DMS 273 (cell line): Measurements from ENCODE around the gene SEZ6.

Source experiments
- DNase-seq: peaks from one replicate; lab custom pipeline; 2025; ENCODE audit not compliant: unreplicated experiment; lab: John Stamatoyannopoulos, UW

Gene SEZ6

GRCh38 chr17:28957277-28957991, 48.4 kb downstream of the SEZ6 start:
- DNase-seq, result no peak

DNA sequence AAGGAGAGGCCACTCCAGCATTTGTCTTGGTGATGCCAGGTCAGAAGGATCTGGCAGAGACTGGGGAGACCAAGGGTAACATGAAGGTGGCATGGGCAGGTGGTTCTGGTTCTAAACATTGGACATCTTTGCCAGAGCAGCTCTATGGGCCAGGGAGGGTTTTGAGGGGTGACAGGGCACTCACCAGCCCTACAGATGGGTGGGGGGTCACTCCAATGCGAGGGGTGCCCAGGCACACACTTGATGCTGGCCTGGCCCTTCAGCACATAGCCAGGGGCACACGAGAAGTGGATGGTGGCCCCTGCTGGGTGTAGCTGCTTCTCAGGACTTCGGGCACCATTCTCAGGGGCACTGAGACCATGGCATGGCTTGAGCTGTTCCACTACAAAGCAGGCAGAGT, 49.0 kb downstream of the SEZ6 start:
- DNase-seq, result no peak

- no peak for DNase-seq
These were observed 49.7 kb downstream of the SEZ6 start for GRCh38 chr17:28956112-28956511.

DNA sequence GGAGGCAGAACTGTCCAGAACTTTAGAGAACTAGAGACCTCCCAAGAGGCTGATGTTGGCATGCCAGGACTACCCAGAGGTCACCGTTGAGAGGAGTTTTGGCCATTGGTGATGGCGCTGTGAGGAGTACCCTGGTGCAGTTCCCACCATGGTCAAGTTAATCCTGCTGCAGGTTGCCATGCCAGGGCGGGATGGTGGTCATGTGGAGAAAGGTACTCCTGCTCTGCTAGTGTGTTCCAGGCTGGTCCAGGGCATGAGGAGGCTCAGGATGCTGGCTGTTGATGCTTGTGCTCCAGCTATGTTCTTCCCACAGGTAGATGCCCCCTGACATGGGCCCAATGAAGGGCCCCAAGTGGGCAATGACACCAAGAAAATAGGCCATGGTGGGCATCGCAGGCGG, 50.4 kb downstream of the SEZ6 start:
- DNase-seq, result no peak

DNA sequence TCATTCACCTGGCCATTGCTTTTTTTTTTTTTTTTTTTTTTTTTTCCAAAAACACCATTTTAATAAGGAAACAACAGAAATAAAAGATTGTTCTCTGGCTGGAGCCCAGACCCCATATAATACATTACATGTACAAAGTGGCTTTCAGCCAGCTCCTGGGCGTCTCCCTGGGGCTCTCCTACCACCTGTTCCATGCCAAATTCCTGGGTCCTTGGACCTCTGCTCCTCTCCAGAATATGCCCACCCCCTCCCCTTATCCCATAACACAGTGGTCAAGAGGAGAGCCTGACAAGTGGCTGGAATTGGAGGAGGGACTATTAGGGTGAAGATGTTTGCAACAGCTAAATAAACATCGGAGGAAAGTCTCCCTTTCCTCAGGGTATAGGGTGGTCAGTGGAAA, 50.9 kb downstream of the SEZ6 start:
- DNase-seq, result no peak

DNA sequence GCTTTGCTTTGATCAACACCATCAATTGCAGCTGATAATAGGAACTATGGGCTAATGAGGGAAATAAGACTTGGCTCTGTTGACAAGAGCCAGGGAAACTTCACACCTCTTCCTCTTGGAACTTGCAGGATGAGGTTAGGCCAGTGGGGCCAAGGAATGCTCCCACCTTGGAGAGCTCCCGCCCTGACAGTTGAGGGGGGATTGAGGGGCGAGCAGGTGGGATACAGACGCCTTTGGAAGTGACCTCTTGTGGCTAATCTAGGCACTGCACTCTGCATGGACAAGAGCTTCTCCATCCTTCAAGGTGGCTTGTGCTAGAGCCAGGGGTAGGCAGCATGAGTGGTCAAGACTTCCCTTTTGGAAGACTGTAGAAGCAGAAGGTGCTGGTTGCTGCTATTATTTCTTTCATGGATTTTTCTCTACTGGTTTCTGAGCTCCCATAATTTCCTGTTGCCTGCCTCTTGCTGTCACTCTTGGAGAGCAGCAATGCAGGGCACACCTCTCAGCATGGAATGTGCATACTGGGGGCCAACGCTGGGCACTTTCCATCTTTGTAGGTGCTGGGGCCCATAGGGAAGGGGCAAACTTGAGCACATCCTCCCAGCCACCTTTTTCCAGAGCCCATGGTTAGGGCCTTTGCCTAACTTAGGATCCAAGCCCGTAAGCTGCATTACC, 52.3 kb downstream of the SEZ6 start:
- peak; percentile 76 for DNase-seq

- DNase-seq, result peak; percentile 100
These were observed 53.5 kb downstream of the SEZ6 start for GRCh38 chr17:28951991-28952975.

DNA sequence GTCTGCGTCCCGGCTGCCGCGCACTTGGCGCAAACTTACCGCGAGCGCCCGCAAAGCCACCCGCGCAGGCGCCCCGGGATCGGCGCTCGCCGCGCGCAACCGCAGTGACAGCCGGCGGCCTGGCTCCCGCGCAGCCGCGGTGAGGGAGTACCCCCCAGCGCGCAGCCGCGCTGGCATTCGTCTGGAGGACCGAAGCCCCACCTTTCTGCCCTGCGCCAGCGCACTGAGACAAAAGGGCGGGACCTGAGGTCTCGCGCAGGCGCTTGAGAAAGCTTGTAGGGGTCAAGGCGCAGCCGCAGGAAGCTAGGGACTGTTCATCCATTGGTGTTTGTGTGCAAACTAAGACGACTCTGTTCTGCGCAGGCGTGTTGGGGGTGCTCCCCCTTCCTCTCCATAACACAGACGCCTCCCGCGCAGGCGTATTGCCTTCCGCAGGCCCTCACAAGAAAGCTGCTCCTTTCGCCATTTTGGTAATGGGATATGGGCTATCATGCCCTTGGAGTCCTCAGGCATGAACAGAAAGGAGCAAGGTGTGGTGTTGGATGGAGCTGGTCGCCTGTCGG, 54.3 kb downstream of the SEZ6 start, which contains the start of gene PHF12:
Gene PHF12, minus strand, starts transcription at position 91 of the 563 bp plus-strand sequence. CDS start 558 bp downstream, outside the sequence.
- peak; percentile 100 for DNase-seq

GRCh38 chr17:28950752-28951427, 54.9 kb downstream of the SEZ6 start:
- no peak for DNase-seq

GRCh38 chr17:28950017-28950751, 55.6 kb downstream of the SEZ6 start:
- DNase-seq, result peak; percentile 80

DNA sequence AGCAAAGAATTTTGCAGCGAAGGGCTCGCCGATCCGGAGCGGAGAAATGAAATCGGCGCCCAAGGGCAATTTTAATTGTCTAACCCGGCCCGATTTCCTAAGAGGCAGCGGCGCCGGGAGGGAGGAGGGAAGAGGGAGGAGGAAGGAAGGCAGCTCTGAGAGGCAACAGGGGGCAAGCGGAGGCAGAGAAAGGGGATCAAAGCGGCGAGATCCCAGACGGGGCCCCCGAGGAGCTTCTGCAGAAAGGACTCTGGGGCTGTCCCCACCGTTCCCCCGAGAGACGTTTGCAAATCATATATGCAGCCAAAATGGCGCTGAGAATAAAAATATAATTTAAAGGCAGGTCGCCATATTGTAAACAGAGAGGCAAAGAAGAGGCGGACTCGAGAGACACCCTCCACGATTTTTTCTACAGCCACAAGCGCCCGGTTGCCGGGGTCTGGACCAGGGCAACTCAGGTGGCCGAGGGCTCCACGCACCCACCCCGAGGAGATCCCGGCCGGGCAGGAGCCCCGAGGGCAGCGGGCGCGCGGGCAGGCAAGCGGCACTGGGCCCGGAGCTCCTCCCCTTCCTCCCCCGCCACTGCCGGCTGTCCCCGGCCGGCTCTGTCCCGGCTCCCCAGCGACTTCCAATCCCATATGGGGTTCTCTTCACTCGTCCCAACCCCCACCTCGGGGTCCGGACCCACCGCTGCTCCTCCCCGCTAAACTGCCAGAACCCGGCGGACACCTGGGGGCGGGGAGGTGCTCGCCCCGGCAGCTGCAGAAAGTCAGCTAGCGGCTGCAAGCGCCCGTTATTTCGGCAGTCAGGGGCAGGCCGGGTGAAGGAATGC, 56.4 kb downstream of the SEZ6 start:
- peak; percentile 71 for DNase-seq

DNA sequence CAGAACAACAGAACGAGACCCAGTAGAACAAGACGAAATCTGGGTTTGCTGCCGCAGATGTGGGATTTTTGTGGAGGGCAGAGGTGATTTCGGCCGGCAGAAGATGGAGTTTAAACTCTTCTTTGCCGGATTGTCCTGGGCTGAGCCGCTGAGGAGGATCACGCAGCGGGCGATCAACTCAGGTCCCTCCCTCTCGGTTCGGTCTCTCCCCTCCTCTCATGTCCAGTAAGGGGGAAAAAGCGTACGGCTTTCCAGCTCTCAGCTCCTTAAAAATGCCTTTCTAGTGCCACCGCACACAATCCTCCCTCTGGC, 57.0 kb downstream of the SEZ6 start:
- DNase-seq, result no peak

- no peak for DNase-seq
These were observed 57.5 kb downstream of the SEZ6 start for GRCh38 chr17:28948342-28948741.

DNA sequence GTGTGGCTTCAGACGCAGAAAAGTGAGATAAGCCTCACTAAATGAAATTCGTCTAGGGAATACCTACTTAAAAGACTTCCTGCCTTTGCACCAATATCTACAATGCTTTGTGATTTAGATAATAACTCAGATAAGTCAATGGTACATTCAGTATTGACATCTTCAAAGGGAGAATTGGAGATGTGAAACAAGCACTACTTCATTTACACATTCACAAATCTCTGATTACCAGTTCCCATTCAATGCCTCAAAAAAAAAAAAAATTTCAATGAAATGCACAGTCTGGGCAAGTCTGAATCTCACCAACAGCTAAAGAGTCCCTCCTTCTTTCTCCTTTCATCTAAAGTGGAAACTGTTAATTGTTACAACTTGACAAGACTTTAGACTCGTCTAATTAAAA, 58.2 kb downstream of the SEZ6 start:
- DNase-seq, result no peak

DNA sequence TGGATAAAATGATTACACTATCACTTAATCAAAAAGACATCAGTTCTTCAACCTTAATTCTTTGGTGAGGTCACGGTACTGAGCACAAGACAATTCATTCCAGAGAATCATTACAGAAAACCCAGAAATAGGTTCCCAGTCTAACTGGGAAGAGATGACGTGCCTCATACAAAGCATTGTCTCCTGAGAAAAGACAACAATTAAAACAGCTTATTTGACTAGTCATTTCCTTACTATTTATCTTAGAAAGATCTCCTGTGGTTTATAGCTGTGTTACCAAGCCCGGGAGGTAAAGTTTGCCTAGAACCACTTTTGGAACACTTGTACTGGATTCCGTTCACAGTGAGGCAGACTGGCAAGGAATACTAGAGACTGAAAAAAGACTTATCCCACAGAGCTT, 59.6 kb downstream of the SEZ6 start:
- no peak for DNase-seq

GRCh38 chr17:28944862-28945741, 60.7 kb downstream of the SEZ6 start:
- DNase-seq, result no peak

- no peak for DNase-seq
These were observed 61.5 kb downstream of the SEZ6 start for GRCh38 chr17:28944343-28944742.

- DNase-seq, result no peak
These were observed 62.9 kb downstream of the SEZ6 start for GRCh38 chr17:28942925-28943324.
